Measurements from ENCODE around the gene RBFOX2. TPM values are rescaled to one million over a fixed set of nuclear protein-coding genes. Genes with fewer than 3 reads are reported as not detected.

RBFOX2 gene
- total and polyA plus RNA-seq, 2 of the 13 experiments (the other 11 are each of a cell fraction or from before 2014, with no cell fraction given) = 37.3 to 40.4 TPM

DNA sequence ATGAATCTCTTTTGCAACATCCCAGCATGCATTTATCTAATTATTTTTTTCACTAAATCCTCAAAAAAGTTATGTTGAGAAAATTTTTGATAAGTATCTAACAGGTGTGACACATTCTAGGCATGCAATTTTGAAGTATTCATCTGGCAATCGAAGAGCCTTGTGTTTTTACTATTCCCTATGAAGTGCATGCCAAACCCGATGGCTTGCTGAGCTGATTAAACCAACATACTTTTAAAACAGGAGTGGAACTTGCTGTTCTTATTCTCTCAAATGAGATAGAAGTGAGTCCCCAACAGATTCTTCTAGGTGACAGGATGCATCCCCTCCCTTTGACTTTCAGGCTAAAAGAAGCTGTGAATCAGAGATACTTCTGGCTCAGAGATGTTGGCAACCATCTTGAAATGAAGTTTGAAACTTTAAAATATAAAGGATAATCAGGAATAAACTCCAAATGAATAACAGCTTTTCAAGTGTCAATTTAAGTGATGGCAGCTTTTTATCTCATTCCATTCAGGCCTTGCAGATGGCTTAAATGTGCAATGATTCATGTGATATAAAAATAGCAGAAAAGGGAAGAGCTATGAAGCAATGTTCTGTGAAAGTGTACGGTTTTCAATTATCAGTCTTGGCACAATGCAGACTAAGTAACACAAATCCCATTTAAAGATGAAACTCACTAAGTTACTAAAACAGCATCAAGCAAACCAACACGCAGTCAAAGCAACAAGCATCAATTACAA is 243.3 kb downstream of the RBFOX2 start:
- Histone ChIP-seq H2AFZ (ENCODE audit: low read length) (no peak overlapping the region), H3K4me3 (replicated peaks in 1 of 3; ENCODE audit: insufficient read depth in 1 of 3, low read depth in 2 of 3, low read length in 3 of 3) (no peak overlapping the region), H3K27ac (ENCODE audit: extremely low read length, insufficient read depth, low read length) (no peak overlapping the region), H3K9ac (ENCODE audit: insufficient read depth, low read depth, low read length) (no peak overlapping the region), H3K4me2 (ENCODE audit: low read depth, low read length) (no peak overlapping the region), H3K79me2 (ENCODE audit: insufficient read depth, low read length) (no peaks in the 10 kb centered on the region), H4K20me1 (ENCODE audit: insufficient read depth, low read length) (no peaks in the 10 kb centered on the region), H3K4me1 (ENCODE audit: insufficient read depth, low read length) (no peaks in the 10 kb centered on the region), H3K27me3 (ENCODE audit: control insufficient read depth in 1 of 2, insufficient read depth in 2 of 2, low read length in 2 of 2) (no peaks in the 10 kb centered on the region), H3K36me3 (replicated peaks in 1 of 2; ENCODE audit: control insufficient read depth in 1 of 2, insufficient read depth in 2 of 2, low read length in 2 of 2) (peaks cover 3 to 4% of the 10 kb centered on the region in 2 experiments), H3K9me3 (ENCODE audit: low read length) (no peaks in the 10 kb centered on the region)
- no TSS peak for BruUV-seq (replicated peaks)
- no peak for ATAC-seq
- in situ Hi-C loops (cut with HindIII; ENCODE audit: extremely low pct_ligation_motif_present, low pct_unique_long_range_greater_than_20kb) (no loop called here), intact Hi-C loops (cut with micrococcal nuclease; ENCODE audit: unreplicated experiment) (no loop called here)
- FAIRE-seq = no peak
- CTCF ChIA-PET (ENCODE audit: low intra/inter-chr PET ratio, low total read pairs) = no interaction called here
- 96% methylated on average over 4 of the region's 4 CpGs for WGBS (ENCODE audit: low lambda C conversion rate)
- POLR2A ChIA-PET = no interaction called here
- DNase-seq (ENCODE audit: low spot score) = no peak
- TF ChIP-seq NFYB (CRISPR knock-in tag; IDR thresholded peaks at IDR 0.05) (no peak), ZNF547 (CRISPR knock-in tag; IDR thresholded peaks at IDR 0.05) (no peak), STAT5B (CRISPR knock-in tag; IDR thresholded peaks at IDR 0.05) (no peak), ZNF451 (CRISPR knock-in tag; IDR thresholded peaks at IDR 0.05) (no peak), SIX4 (CRISPR knock-in tag; IDR thresholded peaks at IDR 0.05) (no peak), KDM6A (CRISPR knock-in tag; IDR thresholded peaks at IDR 0.05; ENCODE audit: low read depth) (no peak)
- TF ChIP-seq, protein P1, sequence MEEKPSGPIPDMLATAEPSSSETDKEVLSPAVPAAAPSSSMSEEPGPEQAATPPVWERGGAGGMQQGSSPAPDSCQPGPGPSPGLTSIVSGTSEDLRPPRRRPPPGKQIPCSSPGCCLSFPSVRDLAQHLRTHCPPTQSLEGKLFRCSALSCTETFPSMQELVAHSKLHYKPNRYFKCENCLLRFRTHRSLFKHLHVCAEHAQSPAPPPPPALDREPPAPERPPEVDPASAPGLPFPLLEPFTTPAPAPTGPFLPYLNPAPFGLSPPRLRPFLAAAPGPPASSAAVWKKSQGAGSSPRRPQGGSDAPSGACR (CRISPR knock-in tag; IDR thresholded peaks at IDR 0.05) = no peak

DNA sequence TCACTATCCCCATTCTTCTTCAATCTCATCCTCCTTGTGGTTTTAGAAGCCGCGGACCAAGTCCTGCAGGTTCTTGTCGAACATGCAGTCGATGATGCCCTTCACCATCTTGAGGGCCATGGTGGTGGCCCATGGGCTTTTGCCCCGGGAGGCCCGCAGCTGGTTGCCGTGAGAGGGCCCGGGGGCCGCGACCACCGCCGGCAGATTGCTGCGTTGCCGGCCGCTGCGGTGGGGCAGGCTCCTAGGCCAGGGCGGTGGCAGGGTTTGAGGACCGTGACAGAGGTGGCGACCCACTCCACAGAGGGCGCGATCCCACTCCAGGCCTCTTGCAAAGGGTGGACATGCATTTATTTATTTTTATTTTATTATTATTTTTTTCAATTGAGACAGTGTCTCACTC is 244.0 kb downstream of the RBFOX2 start:
- FAIRE-seq = no peak
- Histone ChIP-seq H3K4me2 (ENCODE audit: low read depth, low read length) (no peak overlapping the region), H3K27me3 (ENCODE audit: control insufficient read depth in 1 of 2, insufficient read depth in 2 of 2, low read length in 2 of 2) (no peaks in the 10 kb centered on the region), H3K36me3 (replicated peaks in 1 of 2; ENCODE audit: control insufficient read depth in 1 of 2, insufficient read depth in 2 of 2, low read length in 2 of 2) (peaks cover 3 to 4% of the 10 kb centered on the region in 2 experiments), H3K9me3 (ENCODE audit: low read length) (no peaks in the 10 kb centered on the region), H2AFZ (ENCODE audit: low read length) (no peak overlapping the region), H3K27ac (ENCODE audit: extremely low read length, insufficient read depth, low read length) (no peak overlapping the region), H3K4me3 (replicated peaks in 1 of 3; ENCODE audit: insufficient read depth in 1 of 3, low read depth in 2 of 3, low read length in 3 of 3) (no peak overlapping the region), H3K9ac (ENCODE audit: insufficient read depth, low read depth, low read length) (no peak overlapping the region), H4K20me1 (ENCODE audit: insufficient read depth, low read length) (no peaks in the 10 kb centered on the region), H3K4me1 (ENCODE audit: insufficient read depth, low read length) (no peaks in the 10 kb centered on the region), H3K79me2 (ENCODE audit: insufficient read depth, low read length) (no peaks in the 10 kb centered on the region)
- no peak for DNase-seq (ENCODE audit: low spot score)
- no peak for ATAC-seq
- TF ChIP-seq CCDC6 (CRISPR knock-in tag; IDR thresholded peaks at IDR 0.05) (no peak), SP2 (CRISPR knock-in tag; IDR thresholded peaks at IDR 0.05) (no peak), AGO2 (optimal IDR thresholded peaks at IDR 0.05; ENCODE audit: low read depth, low read length) (peak; percentile 40)
- intact Hi-C loops (cut with micrococcal nuclease; ENCODE audit: unreplicated experiment) (no loop called here), in situ Hi-C loops (cut with HindIII; ENCODE audit: extremely low pct_ligation_motif_present, low pct_unique_long_range_greater_than_20kb) (no loop called here)
- ChIA-PET POLR2A (no interaction called here), CTCF (ENCODE audit: low intra/inter-chr PET ratio, low total read pairs) (no interaction called here)
- 96% methylated on average over 16 of the region's 21 CpGs for WGBS (ENCODE audit: low lambda C conversion rate)
- no TSS peak for BruUV-seq (replicated peaks)
